GM12878 (cell line): ENCODE data around the gene WSCD2. TPM values are rescaled to one million over a fixed set of nuclear protein-coding genes. Genes with fewer than 3 reads are reported as not detected.

Experiments
- ATAC-seq: fragments of 200-7000 bp; cut with Tn5 transposase; 3 replicates; pipeline ENCODE4 v1.9.1; 2020; ENCODE audit warnings: mild to moderate bottlenecking, moderate library complexity
- BruUV-seq: library from RNA; stranded (reverse); fragments of 400-500 nt; replicated peaks from 2 replicates; lab custom pipeline; 2021; lab: Mats Ljungman, UMichigan
- CTCF ChIA-PET: fragments of 300-600 bp; sonication (Branson Sonifier 250); formaldehyde crosslinking; extraction: SDS; loops from one replicate; lab custom pipeline; 2021; ENCODE audit warnings: inconsistent platforms; lab: Yijun Ruan, JAX
- POLR2A ChIA-PET: fragments of 350-600 bp; formaldehyde crosslinking; extraction: SDS; loops from one replicate; lab custom pipeline; 2021; ENCODE audit warnings: inconsistent platforms; lab: Charles Lee
- RAD21 ChIA-PET: fragments of 300-600 bp; sonication (Branson Sonifier 250); formaldehyde crosslinking; loops from one replicate; lab custom pipeline; 2023; ENCODE audit warnings: antibody characterized with exemption; ENCODE audit not compliant: unreplicated experiment; lab: Charles Lee
- SMC1A ChIA-PET: fragments of 300-600 bp; sonication (Branson Sonifier 250); formaldehyde crosslinking; loops from one replicate; lab custom pipeline; 2023; ENCODE audit not compliant: unreplicated experiment, uncharacterized antibody; lab: Charles Lee
- DNase-seq: peaks from one replicate; pipeline ENCODE4 v3.0.0-alpha.2; 2011; ENCODE audit warnings: low read depth, low spot score
- FAIRE-seq: peaks from 3 replicates; lab custom pipeline; 2011; peaks lifted over from hg19 to GRCh38; lab: Jason Lieb, UNC
- H2AFZ ChIP-seq: 2 replicates; pipeline ENCODE4 v1.6.0; 2011; ENCODE audit warnings: low read depth, low read length, control low read depth; ENCODE audit not compliant: control insufficient read depth
- H3K27ac ChIP-seq: 2 replicates; pipeline ENCODE4 v1.5.1; 2011; ENCODE audit warnings: control low read depth; ENCODE audit not compliant: control insufficient read depth, insufficient read depth
- H3K27me3 ChIP-seq, 2 experiments: replicated peaks in 1 of 2; 2 replicates each; pipeline versions ENCODE4 v1.6.0 to v1.6.1; 2011; ENCODE audit warnings: low read length in 1 of 2; ENCODE audit not compliant: control insufficient read depth in 2 of 2, insufficient read depth in 2 of 2
- H3K36me3 ChIP-seq, 2 experiments: 2 replicates each; pipeline ENCODE4 v1.5.1; 2011; ENCODE audit warnings: low read length in 1 of 2; ENCODE audit not compliant: control insufficient read depth in 2 of 2, insufficient read depth in 2 of 2
- H3K4me1 ChIP-seq: 2 replicates; pipeline ENCODE4 v1.6.1; 2011; ENCODE audit warnings: mild to moderate bottlenecking, low read length, moderate library complexity, mixed read lengths; ENCODE audit not compliant: control insufficient read depth, insufficient read depth
- H3K4me2 ChIP-seq: 2 replicates; pipeline ENCODE4 v1.6.0; 2011; ENCODE audit warnings: control low read depth; ENCODE audit not compliant: control insufficient read depth, insufficient read depth
- H3K4me3 ChIP-seq: fragments of 200-600 bp; sonication (generic); 2 replicates; pipeline ENCODE4 v1.5.1; 2016
- H3K79me2 ChIP-seq: 2 replicates; pipeline ENCODE4 v1.6.0; 2011; ENCODE audit warnings: low read length; ENCODE audit not compliant: control insufficient read depth, insufficient read depth
- H3K9ac ChIP-seq: 2 replicates; pipeline ENCODE4 v1.8.0; 2011; ENCODE audit warnings: low read length, control low read depth, mixed read lengths; ENCODE audit not compliant: control insufficient read depth, insufficient read depth
- H3K9me3 ChIP-seq: replicated peaks from 3 replicates; pipeline ENCODE4 v1.5.1; 2011; ENCODE audit warnings: mild to moderate bottlenecking, low read length; ENCODE audit not compliant: control insufficient read depth, insufficient read depth
- H4K20me1 ChIP-seq: 2 replicates; pipeline ENCODE4 v1.6.0; 2011; ENCODE audit not compliant: control insufficient read depth, insufficient read depth
- ASH2L ChIP-seq: fragments of 300-600, 200-600 bp; sonication (generic); IDR thresholded peaks from 2 replicates; pipeline ENCODE4 v1.6.1; 2017; ENCODE audit warnings: low read depth, mild to moderate bottlenecking, borderline replicate concordance
- BHLHE40 ChIP-seq, 2 experiments: fragments of 450-650 bp in 1 of 2; IDR thresholded peaks; 2 replicates each; pipeline ENCODE4 v1.6.1; 2011 to 2017; ENCODE audit warnings: low read depth in 2 of 2, borderline replicate concordance in 1 of 2, improper control_type of control experiment in 1 of 2, low read length in 1 of 2, mild to moderate bottlenecking in 1 of 2
- FOXK2 ChIP-seq: fragments of 450-650 bp; IDR thresholded peaks from 2 replicates; pipeline ENCODE4 v1.6.1; 2017; ENCODE audit warnings: mild to moderate bottlenecking, moderate library complexity
- HDGF ChIP-seq: fragments of 450-650 bp; IDR thresholded peaks from 2 replicates; pipeline ENCODE4 v1.6.1; 2016; ENCODE audit warnings: antibody characterized with exemption
- KDM1A ChIP-seq: fragments of 200-600 bp; sonication (generic); IDR thresholded peaks from 2 replicates; pipeline ENCODE4 v1.6.1; 2016; ENCODE audit warnings: borderline replicate concordance
- MLLT1 ChIP-seq: fragments of 450-650 bp; IDR thresholded peaks from 2 replicates; pipeline ENCODE4 v1.6.1; 2016; ENCODE audit warnings: mild to moderate bottlenecking
- POLR2AphosphoS5 ChIP-seq: IDR thresholded peaks from 2 replicates; pipeline ENCODE4 v1.6.1; 2011; ENCODE audit warnings: mild to moderate bottlenecking, low read length, inconsistent platforms
- RELA ChIP-seq: fragments of 450-650 bp; IDR thresholded peaks from 2 replicates; pipeline ENCODE4 v1.8.0; 2014; ENCODE audit warnings: borderline replicate concordance; ENCODE audit not compliant: partially characterized antibody
- USF2 ChIP-seq: IDR thresholded peaks from 2 replicates; pipeline ENCODE4 v1.6.1; 2011; ENCODE audit warnings: low read depth, low read length, improper control_type of control experiment, borderline replicate concordance
- ZNF622 ChIP-seq: fragments of 450-650 bp; IDR thresholded peaks from 2 replicates; pipeline ENCODE4 v1.6.1; 2017; ENCODE audit warnings: mild to moderate bottlenecking, inconsistent platforms
- whole genome bisulfite sequencing: methylation state at CpG from one replicate; pipeline ENCODE4 v1.1.6; 2016; ENCODE audit warnings: low lambda C conversion rate; ENCODE audit not compliant: insufficient replicate concordance, insufficient coverage; ENCODE audit errors: missing lambda C conversion rate; 5-methylcytosine and 5-hydroxymethylcytosine counted together
- in situ Hi-C: fragments of 300-500 bp; cut with MboI; formaldehyde crosslinking; loops from 9 replicates; pipeline ENCODE4 v1.14.3; 2018; ENCODE audit warnings: mixed read lengths
- intact Hi-C: fragments of 100-400 bp; cut with micrococcal nuclease; formaldehyde crosslinking; loops from one replicate; pipeline ENCODE4 v1.14.2; 2022; ENCODE audit not compliant: unreplicated experiment
- polyA plus RNA-seq, 11 experiments: library from polyadenylated mRNA; depleted of rRNA in 4 of 11; unstranded in 6 of 11; stranded (reverse) in 5 of 11; fragments of >200 nt; fragmentation: Nextera tagmentation in 4 of 11; fragmentation: Illumina TruSeq in 1 of 11; extraction: Ambion mirVana in 4 of 11; extraction: Trizol in 1 of 11; gene quantifications; 1 replicate in 1 of 11; 2 replicates in 10 of 11; pipeline versions ENCODE4 v1.2.1 to v1.2.3, GENCODE V29; 2011 to 2016; ENCODE audit warnings: inconsistent platforms in 2 of 11, missing spikeins in 2 of 11, low read depth in 1 of 11
- total RNA-seq, 4 experiments: library from RNA; depleted of rRNA in 3 of 4; stranded (reverse); fragments of >200 nt in 3 of 4; fragmentation: Illumina TruSeq in 1 of 4; extraction: Trizol in 1 of 4; gene quantifications; 2 replicates each; pipeline versions ENCODE4 v1.2.1 to v1.2.3, GENCODE V29; 2013 to 2021
- TF ChIP-seq, protein P1 (sequence below): fragments of 150-350 bp; IDR thresholded peaks from 2 replicates; pipeline ENCODE4 v1.6.1; 2014; ENCODE audit warnings: mild to moderate bottlenecking, low read depth, low read length

WSCD2 gene
- total and polyA plus RNA-seq, 10 of the 15 experiments (the other 5 are each of a cell fraction or from before 2014, with no cell fraction given): 0.41 TPM; not detected in 9

GRCh38 chr12:108235985-108236263 lies 106.8 kb downstream of the WSCD2 start (continued):
- TF ChIP-seq BHLHE40 (IDR thresholded peaks at IDR 0.05; ENCODE audit: borderline replicate concordance in 1 of 2, low read depth in 2 of 2, low read length in 1 of 2) (no peak), ASH2L (no peak), MLLT1 (no peak)

DNA sequence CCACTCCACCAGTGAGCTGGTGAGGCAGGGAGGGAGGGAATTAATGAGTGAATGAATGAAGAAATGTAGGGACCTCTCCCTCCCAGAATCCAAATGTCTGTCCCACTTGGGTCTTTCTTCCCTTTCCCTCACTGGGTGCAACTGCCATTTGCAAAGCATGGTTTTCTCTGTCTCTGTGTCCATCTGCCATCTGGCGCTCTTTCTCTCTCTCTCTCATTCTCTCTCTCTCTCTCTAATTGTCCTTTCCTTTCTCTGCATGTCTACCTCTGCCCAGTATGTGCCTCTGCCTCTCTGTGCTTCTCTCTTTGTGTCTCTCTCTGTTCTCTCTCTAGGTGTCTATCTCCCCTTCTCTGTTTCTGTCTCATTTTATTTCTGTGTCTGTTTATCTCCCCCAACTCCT lies 107.3 kb downstream of the WSCD2 start:
- POLR2A ChIA-PET: no interaction called here
- no peaks in the 10 kb centered on the region; the same call in 2 of the 3 replicates for H3K9me3 ChIP-seq
- H4K20me1 ChIP-seq: no peaks in the 10 kb centered on the region
- H3K36me3 ChIP-seq: no peaks in the 10 kb centered on the region
- no peak overlapping the region for H3K4me2 ChIP-seq
- no TSS peak for BruUV-seq
- SMC1A ChIA-PET: interaction anchor here (1.0 to 1.4 kb wide), 2 partner anchors 219 to 276 kb away, joined by 3 to 4 read pairs; no protein-coding TSS in a partner anchor
- H3K4me3 ChIP-seq: no peak overlapping the region
- no peaks in the 10 kb centered on the region; a peak in 1 of 4 replicates for H3K27me3 ChIP-seq
- FAIRE-seq (no peak), ATAC-seq (no peak), DNase-seq (no peak)
- WGBS: 90% methylated on average over 1 of the region's 1 CpG
- CTCF ChIA-PET: interaction anchor here (1.3 to 2.8 kb wide), 3 partner anchors 41 to 276 kb away, joined by 3 to 29 read pairs (median 15); no protein-coding TSS in a partner anchor
- RAD21 ChIA-PET: interaction anchor here (3.0 kb wide), 1 partner anchor 221 kb away, joined by 23 read pairs; no protein-coding TSS in a partner anchor
- no peak overlapping the region for H2AFZ ChIP-seq
- intact Hi-C loops (no loop called here), in situ Hi-C loops (no loop called here)
- H3K9ac ChIP-seq: no peak overlapping the region
- no peaks in the 10 kb centered on the region for H3K4me1 ChIP-seq
- H3K27ac ChIP-seq: no peak overlapping the region
- TF ChIP-seq HDGF (no peak), KDM1A (no peak), RELA (no peak), USF2 (no peak), ZNF622 (no peak), FOXK2 (no peak), POLR2AphosphoS5 (no peak)
- TF ChIP-seq, protein P1, sequence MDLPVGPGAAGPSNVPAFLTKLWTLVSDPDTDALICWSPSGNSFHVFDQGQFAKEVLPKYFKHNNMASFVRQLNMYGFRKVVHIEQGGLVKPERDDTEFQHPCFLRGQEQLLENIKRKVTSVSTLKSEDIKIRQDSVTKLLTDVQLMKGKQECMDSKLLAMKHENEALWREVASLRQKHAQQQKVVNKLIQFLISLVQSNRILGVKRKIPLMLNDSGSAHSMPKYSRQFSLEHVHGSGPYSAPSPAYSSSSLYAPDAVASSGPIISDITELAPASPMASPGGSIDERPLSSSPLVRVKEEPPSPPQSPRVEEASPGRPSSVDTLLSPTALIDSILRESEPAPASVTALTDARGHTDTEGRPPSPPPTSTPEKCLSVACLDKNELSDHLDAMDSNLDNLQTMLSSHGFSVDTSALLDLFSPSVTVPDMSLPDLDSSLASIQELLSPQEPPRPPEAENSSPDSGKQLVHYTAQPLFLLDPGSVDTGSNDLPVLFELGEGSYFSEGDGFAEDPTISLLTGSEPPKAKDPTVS: no peak
- H3K79me2 ChIP-seq: no peaks in the 10 kb centered on the region
